NT2/D1 (cell line): ENCODE results near the gene LRIT1.

Source experiments
- SUZ12 ChIP-seq: IDR thresholded peaks from 2 replicates; pipeline ENCODE4 v1.6.1; 2011; ENCODE audit not compliant: insufficient read length, insufficient read depth; ENCODE audit errors: extremely low read depth
- YY1 ChIP-seq: IDR thresholded peaks from 2 replicates; pipeline ENCODE4 v1.6.1; 2011; ENCODE audit not compliant: insufficient read length, insufficient read depth
- ZNF274 ChIP-seq: IDR thresholded peaks from 2 replicates; pipeline ENCODE4 v1.6.1; 2011; ENCODE audit warnings: mild to moderate bottlenecking, low read depth, low read length

GRCh38 chr10:84212014-84212413 lies 29.3 kb downstream of the LRIT1 start:
- TF ChIP-seq YY1 (no peak), ZNF274 (no peak), SUZ12 (no peak)
